ENCODE data around the gene DENND6A. TPM values are rescaled to one million over a fixed set of nuclear protein-coding genes. Genes with fewer than 3 reads are reported as not detected.
A peak's percentile ranks its signal among the peaks of the same experiment; 100 is the strongest.

DENND6A gene
- total RNA-seq, 4 donors from 2014 or later: 36.9 to 52.0 (median 43.8) TPM

DNA sequence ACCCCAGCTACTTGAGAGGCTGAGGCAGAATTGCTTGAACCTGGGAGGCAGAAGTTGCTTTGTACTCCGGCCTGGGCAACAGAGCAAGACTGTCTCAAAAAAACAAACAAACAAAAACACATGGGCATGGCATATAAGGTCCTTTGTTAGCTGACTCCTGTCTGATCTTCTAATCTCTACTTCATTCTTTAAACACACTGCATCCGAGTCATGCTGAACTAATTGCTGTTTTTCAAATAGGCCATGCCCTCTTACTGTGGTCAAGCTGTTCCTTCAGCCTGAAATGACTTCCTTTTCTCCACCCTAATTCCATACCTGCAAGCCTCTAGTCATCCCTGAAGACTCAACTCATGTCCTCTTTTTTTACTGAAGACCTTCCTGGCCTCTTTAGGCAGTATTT lies 40.9 kb upstream of the DENND6A start:
- Histone ChIP-seq H3K36me3 (no peaks in the 10 kb centered on the region), H3K4me1 (peaks cover 0 to 7% of the 10 kb centered on the region in 2 donors), H3K27me3 (no peaks in the 10 kb centered on the region), H3K4me3 (replicated peaks in 1 of 3) (no peak overlapping the region), H3K27ac (no peak overlapping the region), H3K9me3 (no peaks in the 10 kb centered on the region)
- WGBS, 2 donors: 81 to 96% methylated on average over 2 of the region's 2 CpGs
- no peak for TF ChIP-seq POLR2A (IDR thresholded peaks at IDR 0.05)
- no peak for TF ChIP-seq CTCF (IDR thresholded peaks at IDR 0.05)
- no peak for DNase-seq
- intact Hi-C loops (cut with DNase I): no loop called here

DNA sequence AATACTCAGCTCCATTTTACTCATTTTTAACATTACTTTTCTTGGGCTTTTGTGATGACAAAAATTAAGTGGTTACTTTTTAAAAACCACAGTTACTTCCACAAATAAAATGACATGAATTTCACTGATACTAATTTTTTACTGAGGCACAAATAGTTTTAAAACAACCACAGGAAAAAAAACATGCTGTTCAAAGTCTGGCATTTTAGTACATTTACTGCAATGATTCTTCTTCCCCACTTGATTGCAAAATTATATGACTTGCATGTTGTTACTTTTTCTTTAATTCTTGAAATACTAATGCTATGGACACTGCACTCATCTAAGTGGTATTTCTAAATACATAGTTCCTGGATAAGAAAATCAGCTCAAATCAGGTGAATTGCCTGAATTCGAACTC lies 38.4 kb upstream of the DENND6A start:
- Histone ChIP-seq H3K9me3 (no peaks in the 10 kb centered on the region), H3K36me3 (no peaks in the 10 kb centered on the region), H3K27ac (no peak overlapping the region), H3K4me1 (peaks cover 0 to 5% of the 10 kb centered on the region in 2 donors), H3K27me3 (no peaks in the 10 kb centered on the region), H3K4me3 (replicated peaks in 1 of 3) (no peak overlapping the region)
- no peak for DNase-seq
- TF ChIP-seq POLR2A (IDR thresholded peaks at IDR 0.05) (no peak), CTCF (IDR thresholded peaks at IDR 0.05) (no peak)
- WGBS, 2 donors: 89 to 93% methylated on average over 1 of the region's 1 CpG
- intact Hi-C loops (cut with DNase I): no loop called here

DNA sequence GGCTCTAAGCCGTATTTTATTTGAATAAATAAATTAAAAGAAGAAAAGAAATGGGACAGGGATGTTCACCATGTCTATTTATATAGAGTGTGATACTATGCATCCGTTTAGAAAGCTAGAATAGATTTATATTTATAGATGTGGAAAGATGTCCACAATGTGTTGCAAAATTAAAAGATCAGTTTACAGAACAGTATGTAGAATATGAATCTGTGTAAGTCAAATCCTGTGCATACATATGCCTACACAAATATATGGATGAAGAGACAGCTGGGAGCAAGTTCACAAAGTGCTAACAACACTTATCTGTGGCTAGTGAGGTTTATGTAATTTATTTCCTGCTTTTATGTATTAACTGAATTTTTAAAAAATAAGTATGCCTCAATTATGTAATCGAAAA lies 37.8 kb upstream of the DENND6A start:
- Histone ChIP-seq H3K9me3 (no peaks in the 10 kb centered on the region), H3K27ac (no peak overlapping the region), H3K36me3 (no peaks in the 10 kb centered on the region), H3K4me3 (replicated peaks in 1 of 3) (no peak overlapping the region), H3K4me1 (peaks cover 0 to 5% of the 10 kb centered on the region in 2 donors), H3K27me3 (no peaks in the 10 kb centered on the region)
- no peak for TF ChIP-seq CTCF (IDR thresholded peaks at IDR 0.05)
- no peak for TF ChIP-seq POLR2A (IDR thresholded peaks at IDR 0.05)
- WGBS, 2 donors: 89% methylated on average over 3 of the region's 3 CpGs
- intact Hi-C loops (cut with DNase I): no loop called here
- DNase-seq: no peak

DNA sequence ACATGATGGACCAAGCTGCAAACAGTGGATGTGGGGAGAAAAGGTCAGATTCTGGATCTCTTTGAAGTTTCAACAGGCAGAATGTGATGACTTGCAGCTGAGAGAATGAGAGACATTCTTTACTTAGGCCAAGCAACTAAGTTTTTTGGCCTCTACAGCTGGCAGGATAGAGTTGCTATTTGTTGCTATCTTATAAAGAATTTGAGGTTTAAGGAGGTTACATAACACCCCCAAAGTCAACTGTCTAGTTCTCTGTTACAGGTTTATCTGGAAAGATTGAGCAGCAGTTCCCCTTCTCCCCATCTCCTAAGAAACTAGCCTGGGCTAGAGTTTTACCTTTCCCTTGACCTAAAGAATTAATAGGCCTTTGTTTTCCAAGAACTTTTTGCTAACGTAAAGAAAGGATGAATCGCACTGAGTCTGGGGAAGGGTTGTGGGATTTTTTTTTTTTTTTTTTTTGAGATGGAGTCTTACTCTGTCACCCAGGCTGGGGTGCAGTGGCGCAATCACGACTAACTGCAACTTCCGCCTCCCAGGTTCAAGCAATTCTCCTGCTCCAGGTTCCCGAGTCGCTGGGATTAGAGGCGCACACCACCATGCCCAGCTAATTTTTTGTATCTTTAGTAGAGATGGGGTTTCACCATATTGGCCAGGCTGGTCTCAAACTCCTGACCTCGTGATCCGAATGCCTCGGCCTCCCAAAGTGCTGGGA lies 36.6 kb upstream of the DENND6A start:
- no peak for TF ChIP-seq POLR2A (IDR thresholded peaks at IDR 0.05)
- no peak for TF ChIP-seq CTCF (IDR thresholded peaks at IDR 0.05)
- intact Hi-C loops (cut with DNase I): no loop called here
- DNase-seq: no peak
- WGBS, 2 donors: 93% methylated on average over 10 to 11 of the region's 11 CpGs
- H3K4me3 ChIP-seq (replicated peaks in 1 of 3): no peak overlapping the region
- peak overlapping the region in 1 of 3 donors; percentile 2 for H3K27ac ChIP-seq
- H3K9me3 ChIP-seq: no peaks in the 10 kb centered on the region
- H3K36me3 ChIP-seq: no peaks in the 10 kb centered on the region
- no peaks in the 10 kb centered on the region for H3K27me3 ChIP-seq
- H3K4me1 ChIP-seq: peaks cover 0 to 5% of the 10 kb centered on the region in 2 donors

DNA sequence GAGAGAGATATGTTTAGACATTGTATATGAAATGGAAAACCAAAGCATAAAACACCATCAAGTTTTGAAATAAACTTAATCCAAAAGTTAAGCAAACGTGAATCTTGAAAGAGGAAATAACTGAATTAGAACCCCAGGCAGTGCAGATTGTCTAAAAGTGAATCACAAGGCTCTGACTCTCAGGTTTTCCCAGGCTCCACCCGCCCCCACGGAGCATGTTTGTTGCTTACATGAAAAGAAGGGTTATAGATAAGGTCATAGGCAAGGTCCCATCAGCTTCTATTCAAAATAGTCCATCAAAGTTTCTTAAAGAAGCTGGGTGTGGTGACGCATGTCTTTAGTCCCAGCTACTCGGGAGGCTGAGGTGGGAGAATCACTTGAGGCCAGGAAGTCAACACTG lies 34.2 kb upstream of the DENND6A start:
- H3K4me3 ChIP-seq (replicated peaks in 1 of 3): no peak overlapping the region
- WGBS, 2 donors: 87 to 89% methylated on average over 5 of the region's 5 CpGs
- no peaks in the 10 kb centered on the region for H3K9me3 ChIP-seq
- H3K4me1 ChIP-seq: peaks cover 0 to 5% of the 10 kb centered on the region in 2 donors
- DNase-seq: no peak
- H3K27ac ChIP-seq: no peak overlapping the region
- no peaks in the 10 kb centered on the region for H3K36me3 ChIP-seq
- no peak for TF ChIP-seq POLR2A (IDR thresholded peaks at IDR 0.05)
- no peak for TF ChIP-seq CTCF (IDR thresholded peaks at IDR 0.05)
- no peaks in the 10 kb centered on the region for H3K27me3 ChIP-seq
- intact Hi-C loops (cut with DNase I): no loop called here
